Astrocyte (in vitro differentiated cells and primary cell): ENCODE measurements around the gene CD82. TPM values are rescaled to one million over a fixed set of nuclear protein-coding genes. Genes with fewer than 3 reads are reported as not detected.

Experiments used
- DNase-seq: peaks from one replicate; pipeline ENCODE4 v3.0.0-alpha.2; 2010; ENCODE audit warnings: low read depth
- FAIRE-seq: peaks from 2 replicates; lab custom pipeline; 2011; peaks lifted over from hg19 to GRCh38; lab: Jason Lieb, UNC
- H2AFZ ChIP-seq: 2 replicates; pipeline ENCODE4 v1.6.0; 2012; ENCODE audit warnings: low read depth, low read length, inconsistent platforms
- H3K27ac ChIP-seq: 2 replicates; pipeline ENCODE4 v1.5.1; 2011; ENCODE audit warnings: low read depth, low read length, inconsistent platforms
- H3K27me3 ChIP-seq: 2 replicates; pipeline ENCODE4 v1.6.0; 2011; ENCODE audit warnings: low read length, inconsistent platforms; ENCODE audit not compliant: insufficient read depth
- H3K36me3 ChIP-seq: 2 replicates; pipeline ENCODE4 v1.5.1; 2011; ENCODE audit warnings: low read length, inconsistent platforms; ENCODE audit not compliant: insufficient read depth
- H3K4me1 ChIP-seq: 2 replicates; pipeline ENCODE4 v1.5.1; 2011; ENCODE audit warnings: low read length, inconsistent platforms; ENCODE audit not compliant: insufficient read depth
- H3K4me2 ChIP-seq: 2 replicates; pipeline ENCODE4 v1.6.0; 2012; ENCODE audit warnings: low read length, inconsistent platforms
- H3K4me3 ChIP-seq: 2 replicates; pipeline ENCODE4 v1.5.1; 2011; ENCODE audit warnings: low read depth, mild to moderate bottlenecking, low read length, inconsistent platforms; ENCODE audit not compliant: insufficient read depth
- H3K79me2 ChIP-seq: 2 replicates; pipeline ENCODE4 v1.6.0; 2012; ENCODE audit warnings: mild to moderate bottlenecking, low read length, inconsistent platforms; ENCODE audit not compliant: insufficient read depth
- H3K9ac ChIP-seq: 2 replicates; pipeline ENCODE4 v1.6.0; 2012; ENCODE audit warnings: mild to moderate bottlenecking, low read length, inconsistent platforms
- H3K9me3 ChIP-seq: 2 replicates; pipeline ENCODE4 v1.5.1; 2012; ENCODE audit warnings: low read depth, mild to moderate bottlenecking, low read length, inconsistent platforms; ENCODE audit not compliant: insufficient read depth
- H4K20me1 ChIP-seq: 2 replicates; pipeline ENCODE4 v1.6.0; 2012; ENCODE audit warnings: low read length, inconsistent platforms; ENCODE audit not compliant: insufficient read depth
- H3K27ac Mint-ChIP-seq: one replicate; pipeline ENCODE4 v1.8.0; 2021; ENCODE audit warnings: mild to moderate bottlenecking, mixed read lengths; ENCODE audit not compliant: unreplicated experiment
- H3K27me3 Mint-ChIP-seq: one replicate; pipeline ENCODE4 v1.8.0; 2021; ENCODE audit warnings: low read depth, mixed read lengths; ENCODE audit not compliant: unreplicated experiment
- H3K36me3 Mint-ChIP-seq: one replicate; pipeline ENCODE4 v1.8.0; 2021; ENCODE audit warnings: low read depth, mixed read lengths; ENCODE audit not compliant: unreplicated experiment
- H3K4me1 Mint-ChIP-seq: one replicate; pipeline ENCODE4 v1.8.0; 2021; ENCODE audit warnings: low read depth, mixed read lengths; ENCODE audit not compliant: unreplicated experiment
- H3K4me3 Mint-ChIP-seq: one replicate; pipeline ENCODE4 v1.8.0; 2021; ENCODE audit warnings: mild to moderate bottlenecking, moderate library complexity, mixed read lengths; ENCODE audit not compliant: unreplicated experiment
- H3K9me3 Mint-ChIP-seq: one replicate; pipeline ENCODE4 v1.8.0; 2021; ENCODE audit warnings: mild to moderate bottlenecking, mixed read lengths; ENCODE audit not compliant: unreplicated experiment
- CTCF ChIP-seq: IDR thresholded peaks from 2 replicates; pipeline ENCODE4 v1.5.1; 2011; ENCODE audit warnings: low read depth, mild to moderate bottlenecking, inconsistent platforms, low read length, moderate library complexity; ENCODE audit not compliant: insufficient read depth
- EZH2 ChIP-seq: IDR thresholded peaks from 2 replicates; pipeline ENCODE4 v1.6.1; 2012; ENCODE audit warnings: mild to moderate bottlenecking, low read length, inconsistent platforms; ENCODE audit not compliant: insufficient read depth
- total RNA-seq: library from RNA; stranded (reverse); gene quantifications from 2 replicates; pipeline ENCODE4 v1.2.1, GENCODE V29; 2021

CD82 gene
- total RNA-seq, 1 donor from 2014 or later: 74.5 TPM

GRCh38 chr11:44620328-44620725 is 54.9 kb downstream of the CD82 start:
- no peaks in the 10 kb centered on the region for H3K9me3 Mint-ChIP-seq
- Histone ChIP-seq H2AFZ (no peak overlapping the region), H3K4me1 (no peaks in the 10 kb centered on the region), H3K79me2 (no peaks in the 10 kb centered on the region), H3K36me3 (no peaks in the 10 kb centered on the region), H3K9ac (no peak overlapping the region), H3K4me3 (no peak overlapping the region), H3K27ac (no peak overlapping the region), H3K9me3 (no peaks in the 10 kb centered on the region), H4K20me1 (no peaks in the 10 kb centered on the region), H3K27me3 (no peaks in the 10 kb centered on the region), H3K4me2 (no peak overlapping the region)
- peaks cover 43% of the 10 kb centered on the region for H3K27me3 Mint-ChIP-seq
- TF ChIP-seq EZH2 (no peak), CTCF (no peak)
- no peak overlapping the region for H3K4me3 Mint-ChIP-seq
- peaks cover 11% of the 10 kb centered on the region for H3K36me3 Mint-ChIP-seq
- FAIRE-seq (no peak), DNase-seq (no peak)
- peaks cover 6% of the 10 kb centered on the region for H3K4me1 Mint-ChIP-seq
- no peak overlapping the region for H3K27ac Mint-ChIP-seq

GRCh38 chr11:44621140-44621681 is 55.7 kb downstream of the CD82 start:
- H3K27ac ChIP-seq: no peak overlapping the region
- Mint-ChIP-seq H3K36me3 (peaks cover 6% of the 10 kb centered on the region), H3K27me3 (peaks cover 49% of the 10 kb centered on the region), H3K4me3 (no peak overlapping the region), H3K4me1 (peaks cover 6% of the 10 kb centered on the region), H3K9me3 (peaks cover 3% of the 10 kb centered on the region), H3K27ac (no peak overlapping the region)
- no peaks in the 10 kb centered on the region for H3K4me1 ChIP-seq
- H3K79me2 ChIP-seq: no peaks in the 10 kb centered on the region
- peak overlapping the region; percentile 6 for H2AFZ ChIP-seq
- no peaks in the 10 kb centered on the region for H3K36me3 ChIP-seq
- no peak for TF ChIP-seq EZH2
- peak; percentile 77 for TF ChIP-seq CTCF
- H4K20me1 ChIP-seq: no peaks in the 10 kb centered on the region
- H3K9ac ChIP-seq: no peak overlapping the region
- H3K27me3 ChIP-seq: no peaks in the 10 kb centered on the region
- H3K9me3 ChIP-seq: no peaks in the 10 kb centered on the region
- FAIRE-seq: no peak
- peak overlapping the region; percentile 26 for H3K4me2 ChIP-seq
- no peak for DNase-seq
- H3K4me3 ChIP-seq: no peak overlapping the region

GRCh38 chr11:44621784-44622183 is 56.3 kb downstream of the CD82 start:
- Mint-ChIP-seq H3K4me3 (no peak overlapping the region), H3K27ac (no peak overlapping the region), H3K36me3 (peaks cover 6% of the 10 kb centered on the region), H3K4me1 (peaks cover 6% of the 10 kb centered on the region), H3K9me3 (peaks cover 4% of the 10 kb centered on the region), H3K27me3 (peaks cover 50% of the 10 kb centered on the region)
- TF ChIP-seq EZH2 (no peak), CTCF (no peak)
- Histone ChIP-seq H3K4me3 (no peak overlapping the region), H3K9me3 (no peaks in the 10 kb centered on the region), H3K36me3 (no peaks in the 10 kb centered on the region), H3K4me1 (no peaks in the 10 kb centered on the region), H3K27me3 (peaks cover 2% of the 10 kb centered on the region), H2AFZ (no peak overlapping the region), H3K79me2 (no peaks in the 10 kb centered on the region), H3K27ac (no peak overlapping the region), H3K9ac (no peak overlapping the region), H3K4me2 (no peak overlapping the region), H4K20me1 (no peaks in the 10 kb centered on the region)
- no peak for DNase-seq
- FAIRE-seq: no peak
